GM18526 (cell line): ENCODE results near the gene LPO.
A peak's percentile ranks its signal among the peaks of the same experiment; 100 is the strongest.

Experiments used
- POLR2A ChIP-seq: IDR thresholded peaks from 3 replicates; pipeline ENCODE4 v1.6.1; 2011; ENCODE audit not compliant: insufficient read length; ENCODE audit errors: extremely low read depth

The LPO gene

GRCh38 chr17:58219007-58219788, 19.2 kb upstream of the LPO start, which contains the start of gene MKS1:
TSS of gene MKS1 (minus strand) at chr17:58219255. CDS start at chr17:58219230, 25 bp downstream.
- peak; percentile 93 for TF ChIP-seq POLR2A

- TF ChIP-seq POLR2A: no peak
These were observed 18.6 kb upstream of the LPO start for GRCh38 chr17:58219789-58220183.

GRCh38 chr17:58224315-58224714, 14.1 kb upstream of the LPO start:
- TF ChIP-seq POLR2A: no peak

GRCh38 chr17:58227733-58228132, 10.7 kb upstream of the LPO start:
- TF ChIP-seq POLR2A: no peak

GRCh38 chr17:58228679-58229078, 9.7 kb upstream of the LPO start:
- TF ChIP-seq POLR2A: no peak

- no peak for TF ChIP-seq POLR2A
These were observed 9.0 kb upstream of the LPO start for GRCh38 chr17:58229384-58229783.

- no peak for TF ChIP-seq POLR2A
These were observed 8.5 kb upstream of the LPO start for GRCh38 chr17:58229881-58230280.

GRCh38 chr17:58231641-58232040, 6.7 kb upstream of the LPO start:
- TF ChIP-seq POLR2A: no peak

- no peak for TF ChIP-seq POLR2A
These were observed 5.7 kb upstream of the LPO start for GRCh38 chr17:58232707-58233156.

- no peak for TF ChIP-seq POLR2A
These were observed 4.8 kb upstream of the LPO start for GRCh38 chr17:58233543-58233942.

GRCh38 chr17:58234512-58234911, 3.9 kb upstream of the LPO start:
- no peak for TF ChIP-seq POLR2A

- no peak for TF ChIP-seq POLR2A
These were observed 2.6 kb upstream of the LPO start for GRCh38 chr17:58235821-58236220.

GRCh38 chr17:58236394-58236793, 2.0 kb upstream of the LPO start:
- TF ChIP-seq POLR2A: no peak

GRCh38 chr17:58239987-58240386, 1.6 kb downstream of the LPO start:
- TF ChIP-seq POLR2A: no peak

GRCh38 chr17:58242171-58242784, 3.9 kb downstream of the LPO start:
- TF ChIP-seq POLR2A: no peak

GRCh38 chr17:58244963-58245362, 6.6 kb downstream of the LPO start:
- TF ChIP-seq POLR2A: no peak

- TF ChIP-seq POLR2A: no peak
These were observed 7.2 kb downstream of the LPO start for GRCh38 chr17:58245428-58246103.
